GM11168 (cell line): Measurements from ENCODE around the gene UPF2.

Experiments
- in situ Hi-C: fragments of 300-500 bp; cut with MboI; formaldehyde crosslinking; loops from one replicate; pipeline ENCODE4 v1.12.0; 2022; ENCODE audit warnings: low sequenced_read_pairs; ENCODE audit not compliant: unreplicated experiment

Gene UPF2

GRCh38 chr10:11887381-11888227 is 155.0 kb downstream of the UPF2 start:
- in situ Hi-C loops, result no loop called here

GRCh38 chr10:11886851-11887250 is 155.8 kb downstream of the UPF2 start:
- in situ Hi-C loops, result no loop called here

GRCh38 chr10:11886138-11886474 is 156.5 kb downstream of the UPF2 start:
- in situ Hi-C loops, result no loop called here

- in situ Hi-C loops, result no loop called here
Measured at GRCh38 chr10:11885437-11886137, 157.0 kb downstream of the UPF2 start.

GRCh38 chr10:11884706-11885423 is 157.7 kb downstream of the UPF2 start:
- in situ Hi-C loops, result no loop called here

GRCh38 chr10:11882646-11883375 is 159.8 kb downstream of the UPF2 start:
- in situ Hi-C loops, result no loop called here

- in situ Hi-C loops, result no loop called here
Measured at GRCh38 chr10:11881477-11882417, 160.9 kb downstream of the UPF2 start.

- in situ Hi-C loops, result no loop called here
Measured at GRCh38 chr10:11881030-11881476, 161.6 kb downstream of the UPF2 start.

- in situ Hi-C loops, result no loop called here
Measured at GRCh38 chr10:11880151-11881029, 162.2 kb downstream of the UPF2 start.

GRCh38 chr10:11879387-11880094 is 163.1 kb downstream of the UPF2 start:
- in situ Hi-C loops, result no loop called here

GRCh38 chr10:11878776-11879175 is 163.8 kb downstream of the UPF2 start:
- in situ Hi-C loops, result no loop called here

- in situ Hi-C loops, result no loop called here
Measured at GRCh38 chr10:11877591-11877905, 165.1 kb downstream of the UPF2 start.

- in situ Hi-C loops, result no loop called here
Measured at GRCh38 chr10:11876805-11877590, 165.6 kb downstream of the UPF2 start.

GRCh38 chr10:11876324-11876723 is 166.3 kb downstream of the UPF2 start:
- in situ Hi-C loops, result no loop called here

- in situ Hi-C loops, result no loop called here
Measured at GRCh38 chr10:11875494-11876281, 166.9 kb downstream of the UPF2 start.
